IMR-90 (cell line): ENCODE measurements around the gene SIT1. TPM values are rescaled to one million over a fixed set of nuclear protein-coding genes. Genes with fewer than 3 reads are reported as not detected.

Experiments
- ATAC-seq: fragments of 200-7000 bp; cut with Tn5 transposase; 2 replicates; pipeline ENCODE4 v1.9.1; 2020; ENCODE audit warnings: low read depth, mild to moderate bottlenecking, moderate library complexity
- BruUV-seq: library from RNA; stranded (reverse); fragments of 400-500 nt; replicated peaks from 2 replicates; lab custom pipeline; 2021; lab: Mats Ljungman, UMichigan
- CTCF ChIA-PET: fragments of 300-600 bp; formaldehyde crosslinking; extraction: SDS; loops from one replicate; lab custom pipeline; 2021; ENCODE audit warnings: antibody characterized with exemption; lab: Yijun Ruan, JAX
- POLR2A ChIA-PET: fragments of 300-600 bp; sonication (Branson Sonifier 250); formaldehyde crosslinking; loops from one replicate; lab custom pipeline; 2022; ENCODE audit warnings: antibody characterized with exemption; ENCODE audit not compliant: unreplicated experiment; lab: Charles Lee
- DNase-seq: peaks from one replicate; pipeline ENCODE4 v3.0.0; 2013
- H2AFZ ChIP-seq: replicated peaks from 2 replicates; pipeline ENCODE3; 2013; ENCODE audit warnings: low read length, mild to moderate bottlenecking; ENCODE audit not compliant: poor library complexity
- H2AK5ac ChIP-seq: 2 replicates; pipeline ENCODE4 v1.6.1; 2013; ENCODE audit warnings: low read depth, low read length, inconsistent platforms
- H2AK9ac ChIP-seq: replicated peaks from 2 replicates; pipeline ENCODE3; 2013; ENCODE audit warnings: mild to moderate bottlenecking, low read depth, low read length, moderate library complexity; ENCODE audit not compliant: poor library complexity
- H2BK120ac ChIP-seq: 2 replicates; pipeline ENCODE4 v1.6.1; 2013; ENCODE audit warnings: low read depth, low read length, inconsistent platforms
- H2BK15ac ChIP-seq: 3 replicates; pipeline ENCODE4 v1.6.1; 2013; ENCODE audit warnings: low read depth, low read length, inconsistent platforms
- H2BK20ac ChIP-seq: 2 replicates; pipeline ENCODE4 v1.6.1; 2013; ENCODE audit warnings: low read depth, mild to moderate bottlenecking, inconsistent platforms, low read length, moderate library complexity
- H2BK5ac ChIP-seq: 2 replicates; pipeline ENCODE4 v1.6.1; 2013; ENCODE audit warnings: mild to moderate bottlenecking, low read depth, low read length, inconsistent platforms; ENCODE audit not compliant: poor library complexity, severe bottlenecking
- H3K14ac ChIP-seq: replicated peaks from 2 replicates; pipeline ENCODE4 v1.6.1; 2013; ENCODE audit warnings: low read depth, low read length, inconsistent platforms
- H3K18ac ChIP-seq: 2 replicates; pipeline ENCODE4 v1.6.1; 2013; ENCODE audit warnings: low read depth, low read length, control low read depth
- H3K23ac ChIP-seq: 2 replicates; pipeline ENCODE4 v1.6.1; 2013; ENCODE audit warnings: low read depth, low read length, inconsistent platforms
- H3K27ac ChIP-seq: 2 replicates; pipeline ENCODE4 v1.5.1; 2013; ENCODE audit warnings: mild to moderate bottlenecking, control low read depth, low read length; ENCODE audit not compliant: insufficient read depth
- H3K27me3 ChIP-seq: 2 replicates; pipeline ENCODE4 v1.6.1; 2013; ENCODE audit warnings: low read length; ENCODE audit not compliant: control insufficient read depth, insufficient read depth
- H3K36me3 ChIP-seq: 2 replicates; pipeline ENCODE4 v1.6.1; 2013; ENCODE audit warnings: low read length, mixed read lengths; ENCODE audit not compliant: control insufficient read depth, insufficient read depth
- H3K4ac ChIP-seq: 2 replicates; pipeline ENCODE4 v1.6.1; 2013; ENCODE audit warnings: low read depth, low read length, inconsistent platforms
- H3K4me1 ChIP-seq: 2 replicates; pipeline ENCODE4 v1.6.1; 2013; ENCODE audit warnings: low read length, mixed read lengths; ENCODE audit not compliant: control insufficient read depth, insufficient read depth
- H3K4me2 ChIP-seq: 2 replicates; pipeline ENCODE4 v1.6.1; 2013; ENCODE audit warnings: low read depth, mild to moderate bottlenecking, control low read depth, low read length, moderate library complexity
- H3K4me3 ChIP-seq: 2 replicates; pipeline ENCODE4 v1.5.1; 2013; ENCODE audit warnings: low read depth, mild to moderate bottlenecking, control low read depth, low read length, moderate library complexity; ENCODE audit not compliant: insufficient read depth
- H3K56ac ChIP-seq: 2 replicates; pipeline ENCODE4 v1.6.1; 2013; ENCODE audit warnings: low read length, inconsistent platforms; ENCODE audit not compliant: insufficient read depth; ENCODE audit errors: extremely low read depth
- H3K79me1 ChIP-seq, 2 experiments: 2 replicates each; pipeline ENCODE4 v1.6.1; 2013; ENCODE audit warnings: low read length in 2 of 2, inconsistent platforms in 1 of 2, low read depth in 1 of 2
- H3K9ac ChIP-seq: 2 replicates; pipeline ENCODE4 v1.6.1; 2013; ENCODE audit warnings: low read depth, low read length, control low read depth
- H3K9me1 ChIP-seq: 2 replicates; pipeline ENCODE4 v1.6.1; 2013; ENCODE audit warnings: low read length, inconsistent platforms; ENCODE audit not compliant: insufficient read depth
- H3K9me3 ChIP-seq: 2 replicates; pipeline ENCODE4 v1.6.1; 2013; ENCODE audit warnings: low read length; ENCODE audit not compliant: control insufficient read depth, insufficient read depth
- H4K20me1 ChIP-seq: 2 replicates; pipeline ENCODE4 v1.6.1; 2013; ENCODE audit warnings: low read length, inconsistent platforms; ENCODE audit not compliant: insufficient read depth
- H4K5ac ChIP-seq: 2 replicates; pipeline ENCODE4 v1.6.1; 2013; ENCODE audit warnings: mild to moderate bottlenecking, low read depth, low read length, control low read depth
- H4K8ac ChIP-seq, 2 experiments: 2 replicates each; pipeline ENCODE4 v1.6.1; 2013; ENCODE audit warnings: low read depth in 2 of 2, low read length in 2 of 2, control low read depth in 1 of 2, inconsistent platforms in 1 of 2
- H4K91ac ChIP-seq: 2 replicates; pipeline ENCODE4 v1.6.1; 2013; ENCODE audit warnings: low read depth, low read length, inconsistent platforms; ENCODE audit not compliant: insufficient read depth
- BHLHE40 ChIP-seq: fragments of 150-350 bp; IDR thresholded peaks from 2 replicates; pipeline ENCODE4 v1.6.1; 2016; ENCODE audit warnings: mild to moderate bottlenecking, low read depth, low read length
- CEBPB ChIP-seq: IDR thresholded peaks from 2 replicates; pipeline ENCODE4 v1.6.1; 2012; ENCODE audit warnings: low read depth, low read length, improper control_type of control experiment
- CHD1 ChIP-seq: IDR thresholded peaks from 2 replicates; pipeline ENCODE4 v1.6.1; 2012; ENCODE audit warnings: low read depth, low read length, improper control_type of control experiment
- CTCF ChIP-seq: conservative IDR thresholded peaks from 2 replicates; pipeline ENCODE4 v1.5.1; 2012; ENCODE audit warnings: mild to moderate bottlenecking, low read depth, low read length, improper control_type of control experiment
- ELK1 ChIP-seq: fragments of 150-350 bp; IDR thresholded peaks from 2 replicates; pipeline ENCODE4 v1.6.1; 2016; ENCODE audit warnings: low read depth, mild to moderate bottlenecking, low read length, moderate library complexity, borderline replicate concordance
- FOS ChIP-seq: fragments of 150-350 bp; IDR thresholded peaks from 2 replicates; pipeline ENCODE4 v1.6.1; 2016; ENCODE audit warnings: low read depth, low read length
- MAFK ChIP-seq: IDR thresholded peaks from 2 replicates; pipeline ENCODE4 v1.6.1; 2012; ENCODE audit warnings: low read depth, low read length, improper control_type of control experiment
- MAZ ChIP-seq: IDR thresholded peaks from 2 replicates; pipeline ENCODE4 v1.6.1; 2012; ENCODE audit warnings: low read depth, mild to moderate bottlenecking, low read length, improper control_type of control experiment, moderate library complexity, borderline replicate concordance
- MXI1 ChIP-seq: IDR thresholded peaks from 2 replicates; pipeline ENCODE4 v1.6.1; 2012; ENCODE audit warnings: low read depth, mild to moderate bottlenecking, low read length, moderate library complexity, borderline replicate concordance
- NFE2L2 ChIP-seq: fragments of 150-350 bp; IDR thresholded peaks from 2 replicates; pipeline ENCODE4 v1.6.1; 2016; ENCODE audit warnings: low read depth, mild to moderate bottlenecking, low read length
- POLR2A ChIP-seq: IDR thresholded peaks from 2 replicates; pipeline ENCODE4 v1.6.1; 2012; ENCODE audit warnings: mild to moderate bottlenecking, low read depth, low read length
- RAD21 ChIP-seq: IDR thresholded peaks from 2 replicates; pipeline ENCODE4 v1.6.1; 2012; ENCODE audit warnings: low read length, improper control_type of control experiment
- RCOR1 ChIP-seq: IDR thresholded peaks from 2 replicates; pipeline ENCODE4 v1.6.1; 2012; ENCODE audit warnings: mild to moderate bottlenecking, low read length, improper control_type of control experiment; ENCODE audit not compliant: insufficient replicate concordance
- RFX5 ChIP-seq: IDR thresholded peaks from 2 replicates; pipeline ENCODE4 v1.8.0; 2012; ENCODE audit warnings: low read depth, mild to moderate bottlenecking, low read length, moderate library complexity
- SMC3 ChIP-seq: fragments of 150-350 bp; IDR thresholded peaks from 2 replicates; pipeline ENCODE4 v1.6.1; 2016; ENCODE audit warnings: low read depth, mild to moderate bottlenecking, antibody characterized with exemption, low read length, moderate library complexity
- USF2 ChIP-seq: fragments of 150-350 bp; IDR thresholded peaks from 2 replicates; pipeline ENCODE4 v1.6.1; 2017; ENCODE audit warnings: mild to moderate bottlenecking, antibody characterized with exemption, low read length, low read depth
- WGBS, 2 experiments: methylation state at CpG; one replicate each; pipeline versions ENCODE4 v1.1.5 to v1.1.7; 2013; ENCODE audit warnings: missing lambda C conversion rate in 2 of 2; ENCODE audit not compliant: insufficient read length in 1 of 2; ENCODE audit errors: extremely low coverage in 2 of 2; 5-methylcytosine and 5-hydroxymethylcytosine counted together
- dilution Hi-C: fragments of 300-500 bp; cut with HindIII; formaldehyde crosslinking; loops from one replicate; pipeline ENCODE4 v1.14.3; 2018; ENCODE audit warnings: low sequenced_read_pairs; ENCODE audit not compliant: unreplicated experiment
- in situ Hi-C: fragments of 300-500 bp; cut with MboI; formaldehyde crosslinking; loops from 3 replicates; pipeline ENCODE4 v1.14.3; 2019; ENCODE audit warnings: low sequenced_read_pairs, inconsistent platforms, mixed read lengths
- intact Hi-C: fragments of 100-400 bp; cut with micrococcal nuclease; formaldehyde crosslinking; loops from 2 replicates; pipeline ENCODE4 v1.10.0; 2022
- polyA plus RNA-seq, 3 experiments: library from polyadenylated mRNA; depleted of rRNA; stranded (reverse); fragments of >200 nt; gene quantifications; 2 replicates each; pipeline ENCODE4 v1.2.3, GENCODE V29; 2012; ENCODE audit warnings: low replicate concordance in 1 of 3
- total RNA-seq: library from RNA; depleted of rRNA; stranded (reverse); fragments of >200 nt; gene quantifications from 2 replicates; pipeline ENCODE4 v1.2.3, GENCODE V29; 2012

Gene SIT1
- total and polyA plus RNA-seq, 2 of the 4 experiments (the other 2 are of a cell fraction) = not detected

DNA sequence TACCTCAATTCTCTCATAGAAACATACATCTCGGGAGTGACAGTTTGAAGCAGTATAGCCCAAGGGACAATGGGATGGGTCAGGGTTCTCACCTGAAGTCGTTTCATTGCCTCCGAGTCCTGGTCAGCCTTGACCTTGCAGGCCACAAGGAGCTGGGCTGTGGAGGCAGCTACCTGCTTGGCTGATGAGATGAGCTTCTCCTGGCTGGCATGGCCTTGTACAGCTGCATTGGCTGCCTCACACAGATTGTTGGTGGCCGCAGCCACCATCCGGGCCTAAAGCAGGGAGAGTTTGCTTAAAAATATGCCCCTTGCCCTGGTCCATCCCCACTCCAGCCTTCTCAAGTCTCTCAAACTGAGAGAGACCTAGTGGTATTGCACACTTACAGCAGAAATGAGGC lies 47.5 kb upstream of the SIT1 start:
- 100% methylated on average over 4 of the region's 5 CpGs; no CpG with 5 or more reads in 1 of the 2 experiments for WGBS, 2 experiments
- in situ Hi-C loops = no loop called here
- POLR2A ChIA-PET = no interaction called here

More for the DNA sequence above, 47.5 kb upstream of the SIT1 start:
- H3K9me1 ChIP-seq = peaks cover 10% of the 10 kb centered on the region
- no peak for DNase-seq
- H3K56ac ChIP-seq = no peak overlapping the region
- H2AK5ac ChIP-seq = no peak overlapping the region
- no peak for ATAC-seq
- H3K23ac ChIP-seq = no peak overlapping the region
- no TSS peak for BruUV-seq
- no peak overlapping the region for H4K91ac ChIP-seq
- H2BK15ac ChIP-seq = no peak overlapping the region
- no peak overlapping the region for H2BK20ac ChIP-seq
- H4K20me1 ChIP-seq = peaks cover 22% of the 10 kb centered on the region
- no peaks in the 10 kb centered on the region for H3K27me3 ChIP-seq
- peaks cover 69% of the 10 kb centered on the region for H3K36me3 ChIP-seq
- no peak overlapping the region for H2AK9ac ChIP-seq
- no peak overlapping the region for H4K5ac ChIP-seq
- H3K79me1 ChIP-seq = peaks cover 21 to 53% of the 10 kb centered on the region in 2 experiments
- H2AFZ ChIP-seq = no peak overlapping the region
- H2BK120ac ChIP-seq = no peak overlapping the region
- H3K4ac ChIP-seq = no peak overlapping the region
- H3K9me3 ChIP-seq = no peaks in the 10 kb centered on the region
- H3K18ac ChIP-seq = no peak overlapping the region
- CTCF ChIA-PET = no interaction called here
- H2BK5ac ChIP-seq = no peak overlapping the region
- TF ChIP-seq NFE2L2 = no peak
- no peak for TF ChIP-seq CHD1
- no peak for TF ChIP-seq CTCF
- no peak for TF ChIP-seq SMC3
- TF ChIP-seq BHLHE40 = no peak
- no peak for TF ChIP-seq ELK1
- TF ChIP-seq MAFK = no peak
- no peak for TF ChIP-seq MXI1
- TF ChIP-seq MAZ = no peak
- TF ChIP-seq RCOR1 = no peak
- TF ChIP-seq USF2 = no peak
- no peak for TF ChIP-seq POLR2A
- no peak for TF ChIP-seq RFX5
- no peak for TF ChIP-seq RAD21
- TF ChIP-seq FOS = no peak
- TF ChIP-seq CEBPB = no peak
- no peak overlapping the region for H3K14ac ChIP-seq
- intact Hi-C loops = no loop called here
- no peak overlapping the region for H4K8ac ChIP-seq
- no peak overlapping the region for H3K4me3 ChIP-seq
- H3K9ac ChIP-seq = no peak overlapping the region
- peaks cover 5% of the 10 kb centered on the region; the same call in 1 of the 2 replicates for H3K4me1 ChIP-seq
- H3K4me2 ChIP-seq = no peak overlapping the region
- dilution Hi-C loops = no loop called here
- H3K27ac ChIP-seq = no peak overlapping the region
